HEK293 (cell line): ENCODE measurements around the gene B3GNT3.

Experiments
- CTCF ChIA-PET: fragments of 350-600 bp; formaldehyde crosslinking; extraction: SDS; loops from one replicate; lab custom pipeline; 2021; ENCODE audit warnings: antibody characterized with exemption; lab: Yijun Ruan, JAX
- POLR2A ChIA-PET: fragments of 300-600 bp; formaldehyde crosslinking; extraction: SDS; loops from one replicate; lab custom pipeline; 2020; ENCODE audit warnings: antibody characterized with exemption, inconsistent platforms; lab: Yijun Ruan, JAX
- H3K27ac ChIP-seq: fragments of 200-500 bp; sonication (Bioruptor generic); 2 replicates; pipeline ENCODE4 v1.5.1; 2014; ENCODE audit warnings: low read depth, low read length, control low read depth, inconsistent platforms; ENCODE audit errors: extremely low read depth
- H3K36me3 ChIP-seq, 2 experiments: fragments of 200-500 bp in 1 of 2; sonication (Bioruptor generic) in 1 of 2; 1 replicate in 1 of 2; 2 replicates in 1 of 2; pipeline ENCODE4 v1.5.1; 2014 to 2017; ENCODE audit warnings: inconsistent platforms in 2 of 2, low read length in 2 of 2; ENCODE audit not compliant: control insufficient read depth in 2 of 2, insufficient read depth in 1 of 2
- H3K4me1 ChIP-seq: fragments of 200-500 bp; sonication (Bioruptor generic); 2 replicates; pipeline ENCODE4 v1.5.1; 2014; ENCODE audit warnings: mild to moderate bottlenecking, low read length, inconsistent platforms; ENCODE audit not compliant: control insufficient read depth, insufficient read depth
- H3K4me3 ChIP-seq: 2 replicates; pipeline ENCODE4 v1.5.1; 2011; ENCODE audit warnings: low read depth, mild to moderate bottlenecking, control low read depth, low read length, moderate library complexity
- H3K9me3 ChIP-seq: fragments of 200-500 bp; sonication (Bioruptor generic); 2 replicates; pipeline ENCODE4 v1.5.1; 2014; ENCODE audit warnings: low read depth, low read length, inconsistent platforms; ENCODE audit not compliant: control insufficient read depth, insufficient read depth
- AEBP2 ChIP-seq: fragments of 450-650 bp; formaldehyde crosslinking; IDR thresholded peaks from 2 replicates; pipeline ENCODE4 v1.5.1; 2016; ENCODE audit warnings: missing biosample characterization, missing genetic modification characterization, borderline replicate concordance
- IKZF3 ChIP-seq: fragments of 450-650 bp; IDR thresholded peaks from 2 replicates; pipeline ENCODE4 v1.5.0; 2018; ENCODE audit warnings: missing biosample characterization, mild to moderate bottlenecking, missing genetic modification characterization, moderate library complexity
- MEIS1 ChIP-seq: sonication (generic); formaldehyde crosslinking; IDR thresholded peaks from 2 replicates; pipeline ENCODE4 v1.8.1; 2022; ENCODE audit warnings: missing genetic modification reagents, mild to moderate bottlenecking, borderline replicate concordance
- MYNN ChIP-seq: fragments of 450-650 bp; formaldehyde crosslinking; IDR thresholded peaks from 2 replicates; pipeline ENCODE4 v1.5.1; 2016; ENCODE audit warnings: missing biosample characterization, missing genetic modification characterization, borderline replicate concordance
- OVOL3 ChIP-seq: fragments of 450-650 bp; formaldehyde crosslinking; IDR thresholded peaks from 2 replicates; pipeline ENCODE4 v1.5.1; 2016; ENCODE audit warnings: missing biosample characterization, missing genetic modification characterization
- SETDB1 ChIP-seq: IDR thresholded peaks from one replicate; pipeline ENCODE4 v1.6.1; 2017; ENCODE audit warnings: mild to moderate bottlenecking, low read length, moderate library complexity, mixed read lengths; ENCODE audit not compliant: insufficient read length
- TSHZ1 ChIP-seq: fragments of 450-650 bp; formaldehyde crosslinking; IDR thresholded peaks from 2 replicates; pipeline ENCODE4 v1.5.1; 2016; ENCODE audit warnings: missing biosample characterization, missing genetic modification characterization, borderline replicate concordance
- ZFP3 ChIP-seq: fragments of 450-650 bp; formaldehyde crosslinking; IDR thresholded peaks from 2 replicates; pipeline ENCODE4 v1.5.1; 2016; ENCODE audit warnings: low read depth, missing biosample characterization, missing genetic modification characterization
- ZIC2 ChIP-seq: fragments of 450-650 bp; formaldehyde crosslinking; IDR thresholded peaks from 2 replicates; pipeline ENCODE4 v1.5.1; 2016; ENCODE audit warnings: missing biosample characterization, missing genetic modification characterization
- ZNF169 ChIP-seq: fragments of 450-650 bp; formaldehyde crosslinking; IDR thresholded peaks from 2 replicates; pipeline ENCODE4 v1.5.1; 2016; ENCODE audit warnings: missing biosample characterization, missing genetic modification characterization
- ZNF2 ChIP-seq: fragments of 450-650 bp; formaldehyde crosslinking; IDR thresholded peaks from 2 replicates; pipeline ENCODE4 v1.5.1; 2016; ENCODE audit warnings: missing biosample characterization, missing genetic modification characterization
- ZNF350 ChIP-seq: fragments of 450-650 bp; formaldehyde crosslinking; IDR thresholded peaks from 2 replicates; pipeline ENCODE4 v1.5.0; 2017; ENCODE audit warnings: missing biosample characterization, mild to moderate bottlenecking, missing genetic modification characterization
- ZNF354C ChIP-seq: fragments of 450-650 bp; formaldehyde crosslinking; IDR thresholded peaks from 2 replicates; pipeline ENCODE4 v1.5.1; 2016; ENCODE audit warnings: missing biosample characterization, missing genetic modification characterization, low read depth, borderline replicate concordance
- ZNF473 ChIP-seq: fragments of 450-650 bp; formaldehyde crosslinking; IDR thresholded peaks from 2 replicates; pipeline ENCODE4 v1.5.1; 2017; ENCODE audit warnings: missing biosample characterization, missing genetic modification characterization
- ZNF501 ChIP-seq: fragments of 450-650 bp; formaldehyde crosslinking; IDR thresholded peaks from 2 replicates; pipeline ENCODE4 v1.5.1; 2016; ENCODE audit warnings: missing biosample characterization, missing genetic modification characterization
- ZNF529 ChIP-seq: fragments of 450-650 bp; formaldehyde crosslinking; IDR thresholded peaks from 2 replicates; pipeline ENCODE4 v1.5.1; 2017; ENCODE audit warnings: missing genetic modification characterization, missing biosample characterization; ENCODE audit not compliant: insufficient replicate concordance
- ZNF561 ChIP-seq: fragments of 450-650 bp; IDR thresholded peaks from 2 replicates; pipeline ENCODE4 v1.5.1; 2018; ENCODE audit warnings: missing biosample characterization, missing genetic modification characterization, borderline replicate concordance
- ZNF585B ChIP-seq: fragments of 450-650 bp; formaldehyde crosslinking; IDR thresholded peaks from 2 replicates; pipeline ENCODE4 v1.5.1; 2016; ENCODE audit warnings: missing biosample characterization, missing genetic modification characterization
- ZNF623 ChIP-seq: fragments of 450-650 bp; formaldehyde crosslinking; IDR thresholded peaks from 2 replicates; pipeline ENCODE4 v1.5.1; 2016; ENCODE audit warnings: missing biosample characterization, missing genetic modification characterization
- ZNF777 ChIP-seq: fragments of 450-650 bp; formaldehyde crosslinking; IDR thresholded peaks from 2 replicates; pipeline ENCODE4 v1.5.1; 2017; ENCODE audit warnings: missing biosample characterization, missing genetic modification characterization, borderline replicate concordance
- TF ChIP-seq, protein P1 (sequence below): fragments of 450-650 bp; formaldehyde crosslinking; IDR thresholded peaks from 2 replicates; pipeline ENCODE4 v1.5.1; 2016; ENCODE audit warnings: missing biosample characterization, missing genetic modification characterization

B3GNT3 gene

GRCh38 chr19:17753976-17754375 is 41.0 kb upstream of the B3GNT3 start (continued):
- TF ChIP-seq ZIC2 (tag by site-specific recombination): peak; percentile 32

DNA sequence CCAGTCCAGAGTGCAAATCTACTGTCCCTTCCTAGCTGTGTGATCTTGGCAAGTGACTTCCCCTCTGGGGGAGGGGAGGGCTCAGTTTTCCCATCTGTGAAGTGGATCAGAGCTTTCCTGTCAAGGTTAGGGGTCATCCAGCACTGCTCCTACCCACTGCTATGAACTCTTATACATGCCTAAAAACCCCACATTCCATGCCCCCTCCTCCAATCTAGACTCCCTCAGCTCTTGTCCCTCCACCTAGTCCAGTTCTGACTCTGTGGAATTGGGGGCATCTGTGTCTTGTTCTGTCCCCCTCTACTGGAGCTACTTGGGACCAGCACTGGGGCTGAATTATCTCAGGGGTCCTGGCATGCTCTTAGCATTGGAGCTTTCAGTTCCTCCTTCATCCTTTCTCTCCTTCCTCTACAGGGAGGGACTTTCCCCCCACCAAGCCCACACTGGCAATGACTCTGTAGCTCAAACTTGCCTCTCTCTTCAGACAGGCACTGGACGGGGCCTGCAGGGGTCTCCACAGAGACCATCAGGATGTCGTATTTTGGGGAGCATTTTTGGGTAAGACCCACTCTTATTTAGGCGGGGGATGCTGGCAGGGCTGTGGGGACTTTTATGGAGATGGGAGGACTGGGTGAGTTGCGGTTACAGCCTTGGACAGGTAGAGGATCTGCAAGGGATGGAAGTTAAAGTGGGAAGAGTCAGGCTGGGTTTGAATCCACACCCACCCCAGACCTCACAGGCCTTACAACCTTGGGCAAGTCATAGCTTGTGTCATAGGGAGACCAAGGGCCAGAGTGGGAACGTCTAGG is 40.1 kb upstream of the B3GNT3 start:
- no peak for TF ChIP-seq OVOL3 (tag by site-specific recombination)
- TF ChIP-seq ZNF529 (tag by site-specific recombination): no peak
- no peak for TF ChIP-seq IKZF3
- TF ChIP-seq ZNF354C: no peak
- no peak for TF ChIP-seq ZNF2 (tag by site-specific recombination)
- TF ChIP-seq ZNF561 (tag by site-specific recombination): no peak
- TF ChIP-seq ZFP3 (tag by site-specific recombination): peak; percentile 94
- TF ChIP-seq MYNN (tag by site-specific recombination): peak; percentile 96
- POLR2A ChIA-PET: interaction anchor here (1.2 kb wide), 1 partner anchor 17 kb away, joined by 13 read pairs; no protein-coding TSS in a partner anchor
- CTCF ChIA-PET: interaction anchor here (0.5 to 7.0 kb wide), 6 partner anchors 12 to 396 kb away, joined by 3 to 46 read pairs (median 4); no protein-coding TSS in a partner anchor
- no peaks in the 10 kb centered on the region for H3K9me3 ChIP-seq
- no peaks in the 10 kb centered on the region for H3K4me1 ChIP-seq
- H3K36me3 ChIP-seq: no peaks in the 10 kb centered on the region
- no peak overlapping the region for H3K4me3 ChIP-seq
- no peak overlapping the region for H3K27ac ChIP-seq

- CTCF ChIA-PET: interaction anchor here (0.9 to 7.0 kb wide), 3 partner anchors 11 to 314 kb away, joined by 3 to 46 read pairs (median 4); no protein-coding TSS in a partner anchor
- no peaks in the 10 kb centered on the region for H3K9me3 ChIP-seq
- no peaks in the 10 kb centered on the region for H3K36me3 ChIP-seq
- H3K4me3 ChIP-seq: no peak overlapping the region
- no peak overlapping the region for H3K27ac ChIP-seq
- POLR2A ChIA-PET: interaction anchor here (0.5 to 1.2 kb wide), 2 partner anchors 18 to 38 kb away, joined by 3 to 13 read pairs; no protein-coding TSS in a partner anchor
- H3K4me1 ChIP-seq: no peaks in the 10 kb centered on the region
- TF ChIP-seq ZNF350 (no peak), ZNF777 (tag by site-specific recombination) (no peak), SETDB1 (no peak), ZNF473 (tag by site-specific recombination) (no peak), AEBP2 (tag by site-specific recombination) (no peak)
These were observed 39.5 kb upstream of the B3GNT3 start for GRCh38 chr19:17755443-17755890.

DNA sequence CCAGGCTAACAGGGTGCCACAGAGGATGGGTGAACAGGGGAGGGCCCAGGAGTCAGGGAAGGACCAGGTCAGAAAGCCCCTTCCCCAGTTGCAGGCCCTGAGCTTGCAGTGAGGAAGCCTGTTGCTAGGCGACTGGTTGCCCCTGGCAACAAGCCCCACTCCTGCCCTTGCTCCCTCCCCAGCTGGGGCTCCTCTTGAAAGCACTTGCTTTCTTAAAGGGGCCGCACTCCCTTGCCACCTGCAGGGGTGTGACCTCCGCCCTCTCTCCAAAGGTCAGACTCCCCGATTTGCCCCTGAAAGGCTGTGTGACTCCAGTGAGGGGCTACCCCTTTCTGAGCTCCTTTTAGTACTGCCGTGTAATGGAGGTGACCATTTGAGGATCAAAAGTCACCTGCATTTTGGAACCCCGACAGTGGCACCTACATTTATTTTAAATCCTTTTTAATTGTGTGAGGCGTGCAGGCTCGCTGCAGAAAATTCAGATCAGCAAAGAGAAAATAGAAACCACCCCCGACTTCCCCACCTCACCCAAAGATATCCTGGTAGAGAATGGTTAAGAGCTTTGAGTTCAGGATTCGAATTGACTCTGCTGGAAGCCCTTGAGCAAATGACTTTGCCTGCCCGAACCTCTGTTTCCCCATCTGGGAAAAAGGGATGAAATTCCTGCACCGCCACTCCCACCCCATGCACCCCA is 38.8 kb upstream of the B3GNT3 start:
- CTCF ChIA-PET: interaction anchor here (0.9 to 7.0 kb wide), 3 partner anchors 11 to 315 kb away, joined by 4 to 46 read pairs (median 6); no protein-coding TSS in a partner anchor
- POLR2A ChIA-PET: interaction anchor here (0.5 kb wide), 1 partner anchor 39 kb away, joined by 3 read pairs; no protein-coding TSS in a partner anchor
- H3K4me1 ChIP-seq: no peaks in the 10 kb centered on the region
- TF ChIP-seq TSHZ1 (no peak), ZNF501 (tag by site-specific recombination) (no peak), ZNF169 (tag by site-specific recombination) (no peak), ZNF585B (tag by site-specific recombination) (no peak), ZNF623 (no peak), MEIS1 (no peak)
- TF ChIP-seq, protein P1, sequence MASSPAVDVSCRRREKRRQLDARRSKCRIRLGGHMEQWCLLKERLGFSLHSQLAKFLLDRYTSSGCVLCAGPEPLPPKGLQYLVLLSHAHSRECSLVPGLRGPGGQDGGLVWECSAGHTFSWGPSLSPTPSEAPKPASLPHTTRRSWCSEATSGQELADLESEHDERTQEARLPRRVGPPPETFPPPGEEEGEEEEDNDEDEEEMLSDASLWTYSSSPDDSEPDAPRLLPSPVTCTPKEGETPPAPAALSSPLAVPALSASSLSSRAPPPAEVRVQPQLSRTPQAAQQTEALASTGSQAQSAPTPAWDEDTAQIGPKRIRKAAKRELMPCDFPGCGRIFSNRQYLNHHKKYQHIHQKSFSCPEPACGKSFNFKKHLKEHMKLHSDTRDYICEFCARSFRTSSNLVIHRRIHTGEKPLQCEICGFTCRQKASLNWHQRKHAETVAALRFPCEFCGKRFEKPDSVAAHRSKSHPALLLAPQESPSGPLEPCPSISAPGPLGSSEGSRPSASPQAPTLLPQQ (tag by site-specific recombination): 0 out of 2 replicates have a peak, but pooled peaks have one; percentile 52

More for the DNA sequence above, 38.8 kb upstream of the B3GNT3 start:
- Histone ChIP-seq H3K27ac (no peak overlapping the region), H3K36me3 (no peaks in the 10 kb centered on the region), H3K4me3 (no peak overlapping the region), H3K9me3 (no peaks in the 10 kb centered on the region)
